Anterior cingulate cortex (tissue), 58 donors: Measurements from ENCODE around the gene TENT5A.
"Not testable (repeated sequence)": the region's sequence is repeated elsewhere in the genome, so short reads cannot be mapped to it uniquely, and the experiment has no call there.

Source experiments
- DNase-seq, 58 donors: peaks; one replicate each; lab custom pipeline; 2025; lab: John Stamatoyannopoulos, UW

Gene TENT5A

GRCh38 chr6:81752084-81752920 lies at the start of gene TENT5A:
TENT5A (minus strand) TSS chr6:81752681; CDS start chr6:81752141, 540 bp downstream.
- peak in 54 of 58 donors; percentile 19 to 79 (median 66) for DNase-seq

DNA sequence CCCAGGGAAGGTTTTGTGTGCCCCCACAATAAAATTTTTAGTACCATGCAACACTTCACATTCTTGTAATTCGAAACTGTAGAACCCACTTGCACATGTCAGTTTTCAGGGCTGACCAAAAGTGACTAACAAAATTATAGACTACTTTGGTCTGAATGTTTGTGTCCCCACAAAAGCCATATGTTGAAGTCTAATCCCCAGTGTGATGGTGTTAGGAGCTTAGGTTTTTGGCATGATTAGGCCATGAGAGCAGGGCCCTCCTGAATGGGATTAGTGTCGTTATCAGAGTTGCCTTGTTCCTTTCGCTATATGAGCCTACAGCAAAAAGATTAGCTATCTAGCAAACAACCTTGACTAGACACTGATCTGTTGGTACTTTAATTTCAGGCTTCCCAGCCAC lies 49.0 kb upstream of the TENT5A start:
- no peak for DNase-seq

GRCh38 chr6:81800666-81801065 lies 48.2 kb upstream of the TENT5A start:
- no peak for DNase-seq

DNA sequence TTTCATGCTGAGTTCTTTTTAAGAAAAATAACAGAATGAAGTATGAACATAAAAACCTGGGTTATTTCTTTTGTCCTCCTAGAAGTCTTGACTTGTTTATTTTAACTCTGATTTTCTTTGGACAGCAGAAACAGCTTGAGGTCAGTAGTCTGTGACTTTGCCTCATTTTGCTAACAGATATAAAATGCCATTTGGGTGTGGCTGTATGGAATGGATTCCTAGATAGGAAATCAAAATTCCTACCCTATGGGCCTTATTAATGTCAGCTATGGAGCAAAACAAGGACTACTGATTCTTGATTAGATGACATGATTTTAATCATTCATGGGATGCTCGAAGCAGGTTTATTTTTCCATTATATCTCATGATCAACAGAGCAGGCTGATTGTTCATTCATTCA lies 46.8 kb upstream of the TENT5A start:
- no peak for DNase-seq

DNA sequence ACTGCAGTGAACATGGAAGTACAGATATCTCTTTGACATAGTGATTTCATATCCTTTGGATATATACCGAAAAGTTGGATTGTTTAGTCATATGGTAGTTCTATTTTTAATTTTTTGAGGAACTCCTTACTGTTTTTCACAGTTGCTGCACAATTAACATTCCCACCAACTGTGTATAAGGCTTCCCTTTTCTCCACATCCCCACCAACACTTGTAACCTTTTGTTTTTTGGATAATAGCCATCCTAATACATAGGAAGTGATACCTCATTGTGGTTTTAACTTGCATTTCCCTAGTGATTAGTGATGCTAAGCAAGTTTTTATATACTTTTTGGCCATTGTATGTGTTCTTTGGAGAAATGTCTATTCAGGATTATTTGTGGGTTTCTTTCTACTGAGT lies 45.1 kb upstream of the TENT5A start:
- no peak for DNase-seq

- DNase-seq, result no peak
Measured at GRCh38 chr6:81795890-81796289, 43.4 kb upstream of the TENT5A start.

- DNase-seq, result no peak
Measured at GRCh38 chr6:81793821-81794475, 41.5 kb upstream of the TENT5A start.

GRCh38 chr6:81792826-81793225 lies 40.3 kb upstream of the TENT5A start:
- DNase-seq, result no peak

DNA sequence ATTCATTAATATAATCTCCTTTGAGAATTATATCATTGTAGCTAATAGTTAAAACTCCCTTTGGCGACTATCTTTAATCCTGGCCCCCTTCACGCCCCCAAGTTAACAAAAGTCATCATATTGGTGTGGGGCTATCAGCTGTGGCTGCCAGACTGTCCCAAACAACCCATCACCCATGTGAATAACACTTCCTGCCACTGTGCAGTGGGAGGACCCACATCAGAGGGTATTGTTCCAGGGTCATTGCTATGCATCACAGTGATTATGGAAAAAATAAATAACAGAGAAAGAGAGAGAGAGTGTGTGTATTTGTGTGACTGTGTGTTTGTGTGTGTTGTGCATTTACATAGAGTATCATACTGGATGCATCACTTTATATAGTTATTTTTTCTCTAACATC lies 39.3 kb upstream of the TENT5A start:
- DNase-seq, result no peak

GRCh38 chr6:81790034-81790433 lies 37.6 kb upstream of the TENT5A start:
- no peak for DNase-seq

DNA sequence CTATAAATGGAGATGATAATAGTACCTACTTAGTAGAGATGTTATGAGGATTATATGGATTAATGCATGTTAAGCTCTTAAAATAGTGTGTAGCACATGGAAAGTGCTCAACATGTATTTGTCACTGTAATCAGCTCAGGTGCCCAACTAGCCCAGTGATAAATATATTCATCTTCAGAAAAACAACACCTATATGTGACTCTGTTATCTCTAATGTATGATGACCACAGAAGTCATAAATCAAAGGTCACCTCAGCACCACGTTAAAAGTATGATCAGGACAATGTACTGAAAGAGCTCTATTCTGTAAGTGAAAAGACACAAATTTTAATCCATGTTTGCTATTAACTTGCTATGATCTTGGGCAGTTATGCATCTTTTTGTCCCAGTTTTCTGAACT lies 36.8 kb upstream of the TENT5A start:
- DNase-seq, result no peak

DNA sequence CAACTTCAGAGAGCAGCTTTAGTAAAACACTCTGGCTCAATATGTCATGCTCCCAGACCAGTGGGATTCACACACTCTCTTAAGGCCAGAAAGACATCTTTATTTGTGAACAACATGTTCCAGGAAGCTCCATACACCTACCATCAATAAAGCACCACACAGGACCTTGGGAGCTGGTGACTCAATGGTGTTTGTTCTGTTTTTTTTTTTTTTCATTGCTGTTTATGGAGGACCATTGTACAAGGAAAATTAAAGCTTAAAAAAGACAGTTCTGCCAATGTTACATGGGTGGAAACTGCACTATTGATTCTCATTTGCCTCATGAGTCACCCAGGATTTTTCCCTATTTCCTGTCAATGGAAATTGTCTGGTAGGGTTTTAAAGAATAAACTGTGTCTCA lies 36.3 kb upstream of the TENT5A start:
- DNase-seq, result no peak

GRCh38 chr6:81787313-81788068 lies 35.0 kb upstream of the TENT5A start:
- no peak for DNase-seq

- no peak for DNase-seq
Measured at GRCh38 chr6:81786150-81786549, 33.7 kb upstream of the TENT5A start.

DNA sequence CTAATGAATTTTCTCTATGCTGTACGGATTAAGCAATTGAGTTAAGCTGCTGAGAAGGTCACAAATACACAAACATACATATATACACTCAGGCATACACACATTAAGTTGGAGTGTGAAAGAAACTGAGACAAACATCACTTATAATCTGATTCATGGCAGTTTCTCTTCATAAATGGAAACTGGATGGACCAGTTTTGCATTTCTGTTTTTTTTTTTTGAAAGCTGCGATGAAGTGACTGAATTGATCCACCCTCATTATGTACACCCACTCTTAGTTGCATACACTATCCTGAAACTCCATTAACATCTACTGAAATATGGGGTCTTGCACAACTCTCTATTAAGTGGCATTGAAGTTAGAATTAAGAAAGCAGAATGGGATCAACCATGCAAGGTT lies 32.9 kb upstream of the TENT5A start:
- DNase-seq, result no peak

GRCh38 chr6:81783893-81784292 lies 31.4 kb upstream of the TENT5A start:
- no peak for DNase-seq

GRCh38 chr6:81781624-81782023 lies 29.1 kb upstream of the TENT5A start:
- no peak for DNase-seq

GRCh38 chr6:81777586-81778268 lies 25.2 kb upstream of the TENT5A start:
- no peak for DNase-seq

GRCh38 chr6:81776219-81776618 lies 23.7 kb upstream of the TENT5A start:
- DNase-seq, result not testable (repeated sequence)

DNA sequence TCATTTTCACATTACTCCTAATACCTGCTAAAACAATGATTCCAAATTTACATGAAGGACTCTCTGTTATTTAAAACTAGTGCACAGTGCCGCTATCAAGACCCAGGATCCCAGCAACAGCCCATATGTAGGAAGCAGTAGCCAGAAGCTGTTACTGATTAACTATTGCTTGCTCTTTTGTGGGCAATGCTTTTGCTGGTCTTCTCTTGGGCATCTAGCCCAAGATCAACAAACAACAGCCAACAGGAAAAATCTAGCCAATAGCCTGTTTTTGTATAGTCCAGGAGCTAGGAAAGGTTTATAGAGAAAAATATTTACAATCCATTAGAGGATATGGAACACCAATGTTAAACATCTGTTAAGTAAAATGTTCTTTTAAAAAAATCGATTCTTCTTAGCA lies 22.1 kb upstream of the TENT5A start:
- DNase-seq, result no peak

GRCh38 chr6:81773887-81774286 lies 21.4 kb upstream of the TENT5A start:
- DNase-seq, result no peak
